K562 (cell line): Measurements from ENCODE around the gene FPGS.

Experiments
- ATF2 ChIP-seq: sonication (generic); formaldehyde crosslinking; IDR thresholded peaks from 2 replicates; pipeline ENCODE4 v1.8.1; 2022; ENCODE audit warnings: missing genetic modification reagents
- BCL6 ChIP-seq: fragments of 250-450 bp; sonication (Bioruptor Pico); IDR thresholded peaks from 2 replicates; pipeline ENCODE4 v1.4.0; 2020
- CTCF ChIP-seq, 3 experiments: IDR thresholded peaks in 2 of 3; conservative IDR thresholded peaks in 1 of 3; 2 replicates each; pipeline ENCODE4 v1.5.1; 2011 to 2012; ENCODE audit warnings: low read length in 3 of 3, mild to moderate bottlenecking in 3 of 3, control low read depth in 2 of 3, improper control_type of control experiment in 1 of 3, inconsistent platforms in 1 of 3, low read depth in 1 of 3, mixed read lengths in 1 of 3, moderate library complexity in 1 of 3; ENCODE audit not compliant: insufficient read depth in 2 of 3
- ELF4 ChIP-seq: fragments of 450-650 bp; formaldehyde crosslinking; IDR thresholded peaks from 2 replicates; pipeline ENCODE4 v1.4.0; 2022; ENCODE audit warnings: missing genetic modification characterization
- GABPA ChIP-seq: fragments of 200-800 bp; sonication (Bioruptor generic); conservative IDR thresholded peaks from 2 replicates; pipeline ENCODE4 v1.6.1; 2016; ENCODE audit warnings: low read depth, missing genetic modification characterization, missing compliant biosample characterization
- MAX ChIP-seq: sonication (generic); formaldehyde crosslinking; IDR thresholded peaks from 2 replicates; pipeline ENCODE4 v1.9.0; 2022; ENCODE audit warnings: mild to moderate bottlenecking, missing genetic modification reagents
- PHF20 ChIP-seq: fragments of 450-650 bp; IDR thresholded peaks from 2 replicates; pipeline ENCODE4 v1.6.1; 2018; ENCODE audit not compliant: partially characterized antibody
- PHF21A ChIP-seq: fragments of 450-650 bp; IDR thresholded peaks from 2 replicates; pipeline ENCODE4 v1.6.1; 2017; ENCODE audit warnings: low read depth, borderline replicate concordance
- RBBP5 ChIP-seq: fragments of 200-600 bp; sonication (generic); IDR thresholded peaks from 2 replicates; pipeline ENCODE4 v1.6.1; 2012; ENCODE audit warnings: borderline replicate concordance, mild to moderate bottlenecking, low read length, control low read depth, inconsistent platforms; ENCODE audit not compliant: insufficient read depth, poor library complexity, severe bottlenecking
- TAF1 ChIP-seq: IDR thresholded peaks from 2 replicates; pipeline ENCODE4 v1.6.1; 2011; ENCODE audit warnings: mild to moderate bottlenecking, low read length, moderate library complexity; ENCODE audit not compliant: insufficient read depth, control insufficient read depth, severe bottlenecking; ENCODE audit errors: extremely low read depth
- ZBTB11 ChIP-seq, 3 experiments: fragments of 200-800 bp in 1 of 3; fragments of 250-450 bp in 1 of 3; fragments of 450-650 bp in 1 of 3; sonication (Bioruptor Pico) in 1 of 3; sonication (Bioruptor generic) in 1 of 3; formaldehyde crosslinking in 1 of 3; IDR thresholded peaks; 2 replicates each; pipeline versions ENCODE4 v1.6.1 to v1.8.0; 2016 to 2022; ENCODE audit warnings: mild to moderate bottlenecking in 2 of 3, missing genetic modification characterization in 2 of 3, missing compliant biosample characterization in 1 of 3, moderate library complexity in 1 of 3

GRCh38 chr9:127770905-127771569 lies 31.6 kb upstream of the FPGS start:
- TF ChIP-seq RBBP5, result peak; percentile 46
- peak; percentile 26 for TF ChIP-seq TAF1
- TF ChIP-seq ZBTB11 (CRISPR knock-in tag; IDR thresholded peaks at IDR 0.05), result no peak
- TF ChIP-seq ELF4 (CRISPR knock-in tag), result no peak
- TF ChIP-seq ATF2 (CRISPR knock-in tag), result no peak
- TF ChIP-seq PHF21A, result no peak
- peak; percentile 52; the same call in 1 of the 2 replicates for TF ChIP-seq MAX
- no peak for TF ChIP-seq PHF20
- TF ChIP-seq GABPA (tag), result no peak
- TF ChIP-seq BCL6 (CRISPR knock-in tag), result no peak
- TF ChIP-seq CTCF (IDR thresholded peaks at IDR 0.05 in 2 of 3, conservative IDR thresholded peaks at IDR 0.05 in 1 of 3; ENCODE audit: insufficient read depth in 2 of 3, low read depth in 1 of 3, low read length in 3 of 3), result no peak; a peak in 1 of 6 replicates
